HG02970 (cell line): ENCODE measurements around the gene DUSP10.

Experiments used
- ATAC-seq: cut with Tn5 transposase; IDR thresholded peaks from one replicate; pipeline ENCODE4 v1.9.1; 2021; ENCODE audit warnings: mild to moderate bottlenecking, moderate library complexity, moderate number of reproducible peaks; ENCODE audit not compliant: unreplicated experiment, low FRiP score

Gene DUSP10

DNA sequence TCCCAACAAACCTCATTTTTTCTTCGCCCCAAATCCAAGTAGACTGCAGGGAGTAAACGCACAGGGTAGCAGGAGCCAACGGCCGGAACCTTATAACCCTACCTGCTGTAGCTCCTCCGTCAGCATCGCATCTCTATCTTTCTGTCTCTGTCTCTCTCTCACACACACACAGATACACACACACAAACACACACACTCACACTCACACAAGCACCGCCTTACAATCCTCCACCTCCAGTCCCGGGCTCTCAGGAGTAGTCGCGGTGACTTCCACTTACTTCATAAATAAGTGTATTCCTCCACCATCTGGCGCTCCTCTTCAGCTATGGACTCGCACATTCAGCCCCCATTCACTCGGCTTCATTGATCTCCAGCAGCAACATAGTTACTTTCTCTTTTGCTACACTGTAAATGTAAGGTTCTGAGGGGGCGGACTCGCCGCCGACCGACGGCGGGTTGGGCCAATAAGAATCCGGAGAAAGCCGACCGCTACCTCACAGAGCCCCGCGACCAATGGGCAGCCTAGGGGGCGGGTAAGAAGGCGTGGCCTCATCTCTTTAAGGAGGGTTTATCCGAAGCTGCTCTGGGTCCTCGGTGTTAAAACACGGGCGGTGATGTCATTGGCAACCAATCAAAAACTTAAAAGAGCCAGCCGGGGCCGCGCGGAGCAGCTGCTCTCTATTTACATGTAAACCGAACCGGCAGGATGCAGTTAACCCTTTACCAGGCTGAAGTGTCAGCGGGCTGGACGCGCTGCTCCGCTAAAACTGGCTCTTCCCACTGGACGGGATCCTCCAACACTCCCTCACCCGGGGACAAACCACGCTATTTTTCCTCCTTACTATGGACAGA is at the start of gene DUSP10:
Gene DUSP10, minus strand, starts transcription at position 387 of the 852 bp plus-strand sequence. CDS start 2,345 bp downstream, outside the sequence.
- ATAC-seq, result peak; percentile 89

DNA sequence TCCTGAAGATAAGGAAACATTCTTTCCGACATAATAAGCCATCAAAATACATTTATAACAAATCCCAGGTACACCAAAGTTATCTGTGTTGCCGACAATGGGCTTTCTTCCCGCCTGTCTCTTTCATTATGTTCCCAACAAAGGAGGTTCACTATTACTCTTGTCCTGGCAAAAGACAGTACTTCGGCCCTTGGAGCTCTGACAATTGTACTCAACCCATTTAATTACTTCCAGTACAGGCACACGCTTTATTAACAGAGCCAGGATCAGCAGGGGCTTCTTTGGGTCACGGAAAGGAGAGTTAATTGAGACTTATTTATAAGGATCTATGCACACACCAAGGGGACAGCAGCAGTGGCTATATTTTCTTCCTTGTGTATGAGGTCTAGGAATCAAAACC is 46.6 kb upstream of the DUSP10 start:
- no peak for ATAC-seq

DNA sequence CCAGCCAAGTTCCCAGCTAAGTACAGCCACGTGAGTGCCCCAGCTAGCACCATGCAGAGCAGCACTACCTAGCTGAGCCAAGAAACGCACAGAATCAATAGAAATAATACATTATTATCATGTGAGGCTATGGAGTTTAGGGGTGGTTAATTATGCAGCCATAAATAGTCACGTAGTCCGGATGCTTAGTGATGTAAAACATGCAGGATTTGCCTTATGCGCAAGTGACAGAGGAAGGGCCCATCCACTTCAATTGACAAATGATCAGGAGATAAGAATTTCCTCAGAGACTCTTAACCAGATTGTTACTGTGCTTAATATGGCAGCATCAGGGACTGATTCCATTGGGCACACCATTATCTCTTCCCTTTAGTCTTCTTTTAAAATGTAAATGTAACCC is 44.8 kb upstream of the DUSP10 start:
- no peak for ATAC-seq

DNA sequence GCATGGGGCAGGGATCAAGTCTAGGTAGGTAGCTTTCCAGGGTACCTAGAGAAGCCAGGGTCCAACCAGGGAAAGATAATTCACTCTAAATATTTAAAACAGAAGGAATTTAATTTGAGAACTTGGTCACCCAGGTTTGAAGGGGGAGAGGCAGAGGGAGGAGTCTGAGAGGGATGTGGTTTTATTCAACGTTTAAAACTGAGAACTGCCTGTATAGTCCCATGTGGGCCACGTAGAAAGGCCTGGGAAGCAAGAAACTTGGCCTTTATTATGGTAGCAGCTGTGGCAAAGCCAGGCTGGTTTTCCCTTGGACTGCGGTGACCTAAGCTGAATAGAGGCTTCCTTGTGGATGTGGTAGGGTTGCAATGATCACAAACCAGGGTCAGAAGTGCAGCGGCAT is 42.0 kb upstream of the DUSP10 start:
- no peak for ATAC-seq

DNA sequence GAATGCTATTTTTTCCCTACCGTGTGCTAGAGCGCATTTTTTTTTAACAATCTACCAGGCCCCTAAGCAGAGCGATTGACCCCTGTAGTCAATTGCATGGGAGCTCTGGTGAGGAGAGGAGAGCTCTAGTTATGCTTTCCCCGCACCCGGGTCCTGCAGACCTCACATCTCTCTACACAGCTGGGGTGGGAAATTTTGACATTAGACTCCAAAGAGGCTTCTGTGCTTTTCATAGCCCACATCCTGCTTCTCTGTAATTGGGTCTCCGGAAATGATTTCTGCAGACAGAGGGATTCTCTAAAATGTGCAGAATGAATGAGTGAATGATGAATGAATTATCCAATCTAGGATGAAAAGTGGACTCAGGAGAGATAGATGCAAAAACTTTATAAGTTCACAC is 41.5 kb upstream of the DUSP10 start:
- no peak for ATAC-seq

DNA sequence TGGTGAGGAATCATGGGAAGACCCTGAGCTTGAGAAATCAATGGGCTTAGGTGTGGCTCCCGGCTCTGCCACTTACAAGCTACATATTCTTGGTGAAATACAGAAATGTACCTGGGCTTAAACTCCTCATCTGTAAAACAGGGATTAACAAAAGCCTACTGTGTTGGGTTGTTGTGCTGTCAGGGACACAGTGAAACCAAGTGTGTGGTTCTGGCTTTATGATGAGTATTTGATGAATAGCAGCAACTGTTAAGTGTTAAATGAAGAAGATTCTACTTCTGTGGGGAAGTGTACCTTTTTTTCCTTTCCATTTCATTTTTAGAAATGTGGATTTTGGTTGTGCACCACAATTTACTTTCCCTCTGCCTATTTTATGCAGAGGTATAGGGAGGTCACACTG is 41.1 kb upstream of the DUSP10 start:
- ATAC-seq, result no peak

DNA sequence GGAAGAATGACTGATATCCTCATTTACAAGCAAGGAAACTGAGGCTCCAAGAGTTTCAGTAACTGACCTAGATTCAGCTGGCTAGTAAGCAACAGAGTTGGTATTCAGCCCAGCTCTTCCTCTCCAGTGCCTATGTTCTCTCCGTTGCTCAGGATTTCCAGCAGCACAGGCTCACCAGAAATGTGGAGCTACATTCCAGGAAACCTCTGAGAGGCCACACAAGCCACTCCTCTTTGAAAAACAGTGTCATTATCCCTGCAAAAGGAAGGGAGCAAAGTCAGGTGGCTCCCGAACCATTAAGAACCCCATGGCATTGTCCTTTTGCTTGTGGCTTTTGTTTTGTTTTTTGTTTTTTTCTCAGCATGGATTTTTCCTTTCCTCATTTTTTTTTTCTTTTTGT is 40.6 kb upstream of the DUSP10 start:
- no peak for ATAC-seq

DNA sequence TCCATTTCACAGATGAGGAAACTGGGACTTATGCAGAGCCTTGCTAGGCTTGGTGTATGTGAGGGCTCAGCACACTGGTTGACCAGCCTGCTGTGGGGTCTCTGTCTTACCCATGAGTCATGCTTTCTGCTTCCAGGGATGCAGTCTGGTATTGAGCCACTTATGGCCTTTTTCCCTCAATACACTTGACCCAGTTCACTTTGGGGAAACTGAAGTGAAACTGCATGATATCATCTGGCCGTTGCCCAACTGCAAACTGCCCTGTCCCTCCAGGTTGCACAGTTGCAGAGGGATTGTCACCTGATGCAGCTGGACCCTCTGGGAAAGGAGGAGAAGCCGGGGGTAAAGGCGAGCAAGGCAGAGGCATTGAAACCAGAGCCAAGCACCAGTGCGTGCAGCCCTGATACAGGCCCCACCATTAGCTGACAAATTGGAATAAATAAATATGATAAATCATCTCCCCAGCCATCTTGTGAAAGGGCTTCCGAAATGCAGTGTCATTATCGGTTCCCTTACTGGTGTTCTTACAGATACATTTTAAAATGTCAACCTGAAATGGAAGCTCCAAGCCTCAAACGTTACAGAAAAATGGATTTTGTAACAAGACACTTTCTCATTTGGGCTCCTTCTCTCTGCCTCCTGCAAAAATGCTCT is 39.3 kb upstream of the DUSP10 start:
- ATAC-seq, result no peak

DNA sequence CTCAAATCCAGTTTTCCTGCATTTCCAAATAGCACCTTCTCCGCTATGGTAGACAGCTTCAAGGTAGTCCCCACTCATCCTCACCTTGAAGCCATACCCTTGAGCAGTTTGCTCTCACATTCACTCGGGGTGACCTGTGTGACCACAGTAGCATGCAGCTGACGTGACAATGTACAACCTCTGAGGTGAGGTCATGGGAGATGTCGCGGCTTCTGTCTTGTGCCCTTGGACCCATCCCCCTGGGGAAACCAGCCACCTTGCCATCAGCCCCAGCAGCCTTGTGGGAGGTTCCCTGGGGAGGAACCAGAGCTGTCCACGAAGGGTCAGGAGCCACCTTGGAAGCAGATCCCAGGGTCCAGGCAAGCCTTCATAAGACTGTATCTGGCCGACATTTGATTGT is 38.3 kb upstream of the DUSP10 start:
- ATAC-seq, result no peak

DNA sequence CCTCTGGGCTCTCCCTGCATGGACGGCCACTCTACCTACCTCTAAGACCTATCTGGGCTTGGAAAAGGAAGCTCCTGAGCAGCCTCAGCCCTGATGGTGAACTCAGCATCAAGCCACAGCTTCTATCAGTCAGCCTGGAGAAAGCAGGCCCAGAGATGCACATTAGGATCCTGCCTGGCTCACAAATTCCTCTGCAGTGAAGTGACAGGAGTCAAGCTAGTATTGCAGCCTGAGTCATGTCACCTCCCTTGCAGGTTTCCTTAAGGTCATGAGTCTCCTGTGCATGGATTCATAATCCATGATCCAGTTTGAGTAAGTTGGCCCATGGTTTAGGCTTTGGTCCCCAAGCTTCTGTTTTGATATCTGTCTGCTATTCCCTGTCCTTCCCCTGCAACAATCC is 37.9 kb upstream of the DUSP10 start:
- ATAC-seq, result no peak

DNA sequence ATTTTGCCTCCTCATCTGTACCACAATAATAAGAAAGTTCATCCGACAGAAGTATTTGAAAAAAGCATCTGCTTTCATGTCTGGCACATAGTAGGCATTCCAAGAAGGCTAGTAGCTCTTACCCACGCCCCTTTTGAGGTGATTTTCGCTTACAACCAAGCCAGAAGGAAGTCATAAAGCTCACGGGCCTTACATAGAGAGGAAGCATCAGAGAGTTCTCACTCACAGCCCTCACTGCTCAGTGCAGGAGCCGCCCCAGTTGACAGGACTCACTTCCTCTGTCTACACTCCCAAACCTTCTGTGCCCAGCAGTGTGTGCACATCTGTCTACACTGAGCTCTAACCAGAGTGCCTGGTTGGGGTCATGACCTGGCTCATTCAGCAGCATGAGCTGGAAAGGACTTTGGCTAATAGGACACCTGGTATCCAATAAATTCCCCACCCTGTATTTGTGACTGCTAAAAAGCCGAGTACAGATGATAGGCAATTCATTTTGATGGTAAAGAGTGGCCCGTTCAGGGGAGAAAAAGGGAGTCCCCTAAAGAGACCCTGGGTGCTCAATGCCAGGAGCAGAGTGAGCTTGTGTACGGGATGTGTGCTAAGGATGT is 36.8 kb upstream of the DUSP10 start:
- no peak for ATAC-seq

DNA sequence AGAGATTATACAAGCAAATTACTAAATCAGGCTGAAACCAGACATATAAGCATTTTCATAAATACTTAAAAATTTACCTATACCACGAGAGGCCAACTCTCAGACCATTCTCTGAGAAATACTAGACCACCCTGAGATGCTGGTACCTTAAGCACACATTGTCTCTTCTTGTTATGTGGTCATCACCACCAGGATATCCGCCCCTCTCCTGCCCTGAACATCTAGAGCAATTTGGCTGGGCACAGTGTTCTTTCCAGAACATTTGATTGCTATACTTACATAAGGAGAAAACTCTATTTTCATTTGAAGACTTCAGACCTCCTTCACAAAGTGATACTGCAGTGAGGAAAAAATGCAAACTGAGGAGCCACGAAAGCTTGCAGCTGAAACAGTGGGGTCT is 36.2 kb upstream of the DUSP10 start:
- ATAC-seq, result peak; percentile 26

DNA sequence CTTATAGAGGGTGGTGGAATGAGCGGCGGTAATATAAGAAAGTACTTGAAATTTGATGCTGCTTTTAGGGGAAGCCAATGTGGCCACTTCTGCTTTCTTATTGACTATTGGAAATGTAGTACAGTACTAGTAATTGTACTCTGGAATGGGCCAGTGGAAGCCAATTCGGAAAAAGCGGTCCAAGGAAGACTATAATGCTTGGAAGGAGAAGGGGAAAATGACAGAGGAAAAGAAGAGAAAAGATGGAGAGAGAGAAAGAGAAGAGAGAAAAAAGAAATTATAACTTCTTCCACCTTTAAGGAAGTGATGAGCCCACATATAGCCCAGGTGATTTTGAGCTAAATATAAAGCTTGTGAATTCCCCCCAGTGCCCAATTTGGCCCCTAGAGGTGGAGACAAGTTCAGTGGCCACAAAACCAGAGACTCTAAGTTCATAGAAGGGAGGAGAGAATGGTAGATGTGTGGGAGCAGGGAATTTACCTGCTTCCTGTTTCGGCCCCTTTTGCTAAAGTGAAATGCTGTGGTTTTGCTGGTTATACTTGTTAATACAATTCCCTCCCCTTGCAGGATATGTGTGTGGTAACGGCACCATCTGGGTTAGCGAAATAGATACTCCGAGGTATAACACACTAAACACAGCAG is 35.7 kb upstream of the DUSP10 start:
- ATAC-seq, result peak; percentile 66

DNA sequence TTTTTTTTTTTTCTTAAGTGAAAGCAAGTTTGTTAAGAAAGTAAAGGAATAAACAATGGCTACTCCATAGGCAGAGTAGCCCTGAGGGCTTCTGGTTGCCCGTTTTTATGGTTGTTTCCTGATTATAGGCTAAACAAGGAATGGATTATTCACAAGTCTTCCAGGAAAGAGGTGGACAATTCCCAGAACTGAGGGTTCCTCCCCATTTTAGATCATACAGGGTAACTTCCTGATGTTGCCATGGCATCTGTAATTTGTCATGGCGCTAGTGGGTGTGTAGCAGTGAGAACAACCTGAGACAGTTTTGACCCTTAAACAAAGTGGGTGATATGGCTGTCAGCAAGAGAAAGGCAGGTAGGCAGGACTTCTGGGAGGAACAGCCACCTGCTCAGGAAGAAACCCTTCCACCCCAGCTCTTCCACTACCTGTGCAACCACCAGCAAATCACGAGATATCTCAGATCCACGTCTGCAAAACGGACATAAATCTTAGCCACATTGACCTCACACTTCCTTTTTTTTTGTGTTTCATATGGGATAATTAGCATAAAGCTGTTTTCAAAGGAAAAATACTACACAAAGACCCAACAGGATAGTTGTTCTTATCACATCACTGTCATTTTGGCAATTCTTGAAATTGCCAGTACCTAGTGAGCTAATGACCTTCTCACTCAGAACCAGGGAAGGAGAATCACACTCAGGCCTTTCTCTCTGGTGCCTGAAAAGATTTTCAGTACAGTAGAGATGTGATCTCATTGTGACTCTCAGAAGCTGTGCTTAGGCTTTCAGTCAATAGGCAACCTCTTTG is 34.8 kb upstream of the DUSP10 start:
- peak; percentile 39 for ATAC-seq

DNA sequence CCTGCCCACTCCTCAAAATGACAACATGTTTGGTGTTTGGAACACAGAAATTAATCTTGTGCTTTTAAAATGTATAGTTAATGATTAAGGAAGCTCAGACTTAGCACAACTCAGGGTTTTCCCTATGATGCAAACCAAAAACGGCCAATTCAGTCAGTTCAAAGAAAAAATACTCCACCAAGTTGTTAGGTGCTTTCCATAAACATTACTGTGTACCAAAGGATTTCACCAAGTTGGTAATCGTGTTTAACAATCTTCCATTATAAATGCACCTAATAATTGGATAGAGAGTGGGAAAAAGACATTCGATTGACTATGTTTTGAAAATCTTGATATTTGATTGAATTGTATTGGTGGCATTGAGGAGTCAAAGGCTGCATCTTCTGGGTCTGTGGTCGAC is 33.3 kb upstream of the DUSP10 start:
- no peak for ATAC-seq

DNA sequence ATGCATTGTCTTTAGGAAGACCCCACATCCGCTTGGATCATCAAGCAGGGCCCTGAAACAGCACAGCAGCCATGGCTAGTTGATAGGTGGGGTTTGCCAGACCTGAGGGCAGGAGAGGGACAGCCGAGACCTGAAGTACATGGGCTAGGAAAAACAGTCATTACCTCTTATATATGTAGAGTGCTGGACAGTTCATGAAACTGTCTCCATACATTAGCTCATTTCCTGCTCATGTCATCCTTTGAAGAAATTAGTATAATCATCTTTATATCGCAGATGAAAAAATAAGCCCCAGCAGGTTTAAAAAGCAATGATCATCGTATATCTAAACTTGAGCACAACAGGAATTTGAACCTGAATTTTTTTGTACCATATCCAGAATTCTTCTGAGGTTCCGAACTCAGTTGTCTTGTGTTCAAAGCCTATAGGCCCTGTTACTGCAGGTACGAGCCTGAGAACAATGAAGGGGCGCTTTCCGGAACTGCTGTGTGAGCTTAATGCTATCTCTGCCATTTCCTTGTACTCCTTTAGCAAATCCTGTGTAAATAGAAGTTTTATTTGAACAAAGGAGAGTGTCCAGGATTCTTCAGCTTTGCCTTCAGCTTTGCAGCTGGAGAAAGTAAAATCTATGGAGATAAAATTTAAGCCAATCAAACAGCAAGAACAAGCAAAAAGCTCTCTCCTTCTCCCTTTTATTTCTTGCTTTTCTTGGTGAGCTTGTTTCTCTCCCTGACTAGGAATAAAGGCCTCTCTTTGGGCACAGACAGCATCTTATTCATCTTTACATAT is 32.4 kb upstream of the DUSP10 start:
- no peak for ATAC-seq

DNA sequence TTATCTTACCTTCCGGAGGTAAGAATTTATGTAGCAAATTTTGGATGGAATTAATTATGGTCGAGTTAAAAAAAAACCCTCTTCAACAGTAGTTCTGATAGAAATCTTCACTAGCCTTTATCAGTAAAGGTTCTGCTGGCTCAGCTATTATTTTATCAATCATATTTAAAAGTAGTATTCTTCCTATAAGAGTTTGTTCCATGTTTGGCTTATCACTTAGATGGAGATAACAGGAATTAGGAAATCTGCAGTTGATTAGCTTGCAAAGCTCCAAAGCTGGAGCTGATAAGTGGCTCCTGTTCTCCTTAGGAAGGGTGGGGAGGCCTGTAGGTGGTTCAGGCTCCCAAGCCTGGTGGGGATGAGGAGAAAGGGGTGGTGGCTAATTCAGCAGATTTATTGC is 31.5 kb upstream of the DUSP10 start:
- no peak for ATAC-seq

DNA sequence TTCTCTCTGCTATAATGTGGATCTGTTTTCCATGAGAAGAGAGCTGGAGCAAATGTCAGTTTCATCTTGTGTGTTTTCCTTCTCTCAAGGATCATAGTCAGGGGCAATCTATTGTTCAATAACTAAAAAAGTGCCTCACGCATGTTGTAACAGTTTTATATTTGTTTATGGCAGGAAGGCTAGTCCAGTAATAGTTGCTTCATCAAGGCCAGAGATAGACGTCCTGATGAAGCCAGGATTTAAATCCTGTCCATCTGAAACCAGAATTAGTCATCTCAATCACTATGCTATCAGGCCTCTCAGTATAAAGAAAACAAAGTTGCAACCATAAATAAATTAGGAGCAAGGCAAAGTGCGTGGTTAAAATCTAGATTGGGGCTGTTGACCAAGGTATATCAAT is 30.2 kb upstream of the DUSP10 start:
- ATAC-seq, result no peak

DNA sequence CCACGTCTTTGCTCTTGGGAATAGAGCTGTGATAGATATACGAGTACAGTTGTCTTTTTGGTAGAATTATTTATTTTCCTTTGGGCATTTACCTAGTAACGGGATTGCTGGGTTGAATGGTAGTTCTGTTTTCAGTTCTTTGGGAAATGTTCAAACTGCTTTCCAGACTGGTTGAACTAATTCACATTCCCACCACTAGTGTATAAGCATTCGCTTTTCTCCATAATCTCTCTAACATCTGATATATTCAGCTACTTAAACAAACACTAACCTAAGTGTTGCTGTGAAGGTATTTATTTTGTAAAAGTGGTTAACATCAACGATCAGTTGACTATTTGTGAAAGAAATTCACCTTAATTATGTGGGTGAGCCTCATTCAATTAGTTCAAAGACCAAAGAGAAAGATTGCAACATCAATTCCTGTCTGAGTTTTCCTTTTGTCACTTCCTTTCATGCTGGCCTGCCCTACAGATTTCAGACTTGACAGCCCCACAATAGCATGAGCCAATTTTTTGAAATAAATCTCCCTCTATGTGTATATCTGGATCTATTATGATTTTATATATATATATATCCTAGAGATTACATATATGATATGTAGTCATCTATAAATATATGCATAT is 26.7 kb upstream of the DUSP10 start:
- ATAC-seq, result no peak
